ENCODE data around the gene WSB2. TPM values are rescaled to one million over a fixed set of nuclear protein-coding genes. Genes with fewer than 3 reads are reported as not detected.
A peak's percentile ranks its signal among the peaks of the same experiment; 100 is the strongest.

The WSB2 gene
- total RNA-seq, 6 experiments from 2014 or later, result 140 to 168 (median 149) TPM

DNA sequence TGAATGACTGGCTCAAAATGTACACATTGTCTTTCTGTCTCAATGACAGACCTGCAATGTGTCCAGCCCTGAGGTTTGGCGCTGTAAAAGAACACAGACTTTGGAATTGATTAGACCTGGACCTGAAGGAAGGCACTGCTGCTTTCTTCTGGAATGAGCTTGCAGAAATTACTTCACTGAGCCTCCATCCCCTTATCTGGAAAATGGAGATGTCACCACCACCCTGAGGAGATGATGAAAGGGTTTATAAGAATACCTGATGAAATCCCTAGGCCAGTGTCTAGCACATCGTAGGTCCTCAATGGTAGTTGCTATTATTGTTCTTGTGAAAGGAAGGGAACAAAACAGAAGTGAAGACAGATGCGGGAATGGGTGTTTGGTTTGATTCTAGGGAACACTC lies 9.7 kb upstream of the WSB2 start:
- Mint-ChIP-seq H3K36me3 (ENCODE audit: low read depth) (peaks cover 28% of the 10 kb centered on the region), H3K9me3 (no peaks in the 10 kb centered on the region), H3K27ac (no peak overlapping the region), H3K27me3 (ENCODE audit: insufficient read depth) (peaks cover under 1% of the 10 kb centered on the region; the same call in 1 of the 2 replicates), H3K4me3 (no peak overlapping the region), H3K4me1 (ENCODE audit: low read depth) (no peaks in the 10 kb centered on the region)
- TF ChIP-seq, protein P1, sequence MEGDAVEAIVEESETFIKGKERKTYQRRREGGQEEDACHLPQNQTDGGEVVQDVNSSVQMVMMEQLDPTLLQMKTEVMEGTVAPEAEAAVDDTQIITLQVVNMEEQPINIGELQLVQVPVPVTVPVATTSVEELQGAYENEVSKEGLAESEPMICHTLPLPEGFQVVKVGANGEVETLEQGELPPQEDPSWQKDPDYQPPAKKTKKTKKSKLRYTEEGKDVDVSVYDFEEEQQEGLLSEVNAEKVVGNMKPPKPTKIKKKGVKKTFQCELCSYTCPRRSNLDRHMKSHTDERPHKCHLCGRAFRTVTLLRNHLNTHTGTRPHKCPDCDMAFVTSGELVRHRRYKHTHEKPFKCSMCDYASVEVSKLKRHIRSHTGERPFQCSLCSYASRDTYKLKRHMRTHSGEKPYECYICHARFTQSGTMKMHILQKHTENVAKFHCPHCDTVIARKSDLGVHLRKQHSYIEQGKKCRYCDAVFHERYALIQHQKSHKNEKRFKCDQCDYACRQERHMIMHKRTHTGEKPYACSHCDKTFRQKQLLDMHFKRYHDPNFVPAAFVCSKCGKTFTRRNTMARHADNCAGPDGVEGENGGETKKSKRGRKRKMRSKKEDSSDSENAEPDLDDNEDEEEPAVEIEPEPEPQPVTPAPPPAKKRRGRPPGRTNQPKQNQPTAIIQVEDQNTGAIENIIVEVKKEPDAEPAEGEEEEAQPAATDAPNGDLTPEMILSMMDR (IDR thresholded peaks at IDR 0.05), result no peak
- DNase-seq, result no peak

DNA sequence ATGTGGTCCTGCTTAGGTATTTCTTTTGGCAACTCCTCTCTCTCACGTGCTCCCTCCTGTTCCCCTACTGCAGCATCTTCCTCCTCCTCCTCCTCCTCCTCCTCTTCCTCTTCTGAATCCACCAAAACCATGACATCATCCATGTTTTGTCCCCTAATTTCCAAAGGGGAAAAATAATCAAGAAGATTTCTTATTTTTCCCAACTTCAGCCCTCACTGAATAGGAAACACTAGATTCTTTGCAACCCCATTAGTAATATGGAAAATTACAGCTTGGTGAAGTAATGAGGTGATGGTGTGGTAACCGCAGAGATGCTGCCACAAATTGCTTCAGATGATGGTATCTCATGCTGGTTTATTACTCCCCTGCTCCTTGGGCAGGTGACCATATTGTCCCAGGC lies 7.5 kb upstream of the WSB2 start:
- TF ChIP-seq, protein P1 (IDR thresholded peaks at IDR 0.05), result no peak
- Mint-ChIP-seq H3K9me3 (no peaks in the 10 kb centered on the region), H3K4me1 (ENCODE audit: low read depth) (peaks cover 12% of the 10 kb centered on the region), H3K36me3 (ENCODE audit: low read depth) (peaks cover 28% of the 10 kb centered on the region), H3K27me3 (ENCODE audit: insufficient read depth) (peaks cover 1% of the 10 kb centered on the region; the same call in 1 of the 2 replicates), H3K4me3 (no peak overlapping the region), H3K27ac (no peak overlapping the region)
- DNase-seq, result no peak

DNA sequence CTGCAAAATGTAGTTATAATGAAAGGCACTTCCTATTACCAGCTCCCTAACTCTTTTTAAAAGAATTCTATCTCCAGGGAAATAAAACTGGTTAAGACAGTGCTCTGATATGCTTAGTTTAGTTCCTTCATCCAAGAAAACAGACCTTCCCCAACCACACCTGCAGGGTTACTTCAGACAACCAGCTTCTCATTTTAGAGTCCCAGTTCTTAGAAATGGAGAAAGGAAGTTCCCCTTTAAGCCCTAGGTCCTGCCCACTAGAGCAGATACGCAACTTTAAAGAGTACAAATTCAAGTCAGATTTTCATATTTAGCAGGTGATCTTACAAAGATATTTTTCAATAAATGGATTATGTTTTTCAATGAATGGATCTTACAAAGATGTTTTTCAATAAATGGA lies 4.4 kb upstream of the WSB2 start:
- no peak for DNase-seq
- no peak overlapping the region for H3K4me3 Mint-ChIP-seq
- H3K27ac Mint-ChIP-seq, result no peak overlapping the region
- H3K4me1 Mint-ChIP-seq (ENCODE audit: low read depth), result peaks cover 27% of the 10 kb centered on the region
- H3K36me3 Mint-ChIP-seq (ENCODE audit: low read depth), result peaks cover 18% of the 10 kb centered on the region
- TF ChIP-seq, protein P1 (IDR thresholded peaks at IDR 0.05), result no peak
- peaks cover 5% of the 10 kb centered on the region for H3K27me3 Mint-ChIP-seq (ENCODE audit: insufficient read depth)
- H3K9me3 Mint-ChIP-seq, result no peaks in the 10 kb centered on the region

DNA sequence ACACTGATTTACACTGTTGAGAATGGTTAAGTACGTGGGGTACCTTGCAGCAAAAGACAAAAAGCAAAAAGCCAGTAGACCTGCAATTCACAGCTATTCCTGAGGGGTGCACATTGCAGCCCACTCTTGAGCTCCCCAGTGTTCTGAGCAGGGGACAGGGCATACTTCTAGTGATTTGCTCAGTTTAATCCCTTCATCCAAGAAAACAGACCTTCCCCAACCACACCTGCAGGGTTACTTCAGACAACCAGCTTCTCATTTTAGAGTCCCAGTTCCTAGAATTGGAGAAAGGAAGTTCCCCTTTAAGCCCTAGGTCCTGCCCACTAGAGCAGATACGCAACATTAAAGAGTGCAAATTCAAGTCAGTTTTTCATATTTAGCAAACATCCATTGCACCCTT lies 3.6 kb upstream of the WSB2 start:
- no peak for DNase-seq
- H3K4me3 Mint-ChIP-seq, result no peak overlapping the region

DNA sequence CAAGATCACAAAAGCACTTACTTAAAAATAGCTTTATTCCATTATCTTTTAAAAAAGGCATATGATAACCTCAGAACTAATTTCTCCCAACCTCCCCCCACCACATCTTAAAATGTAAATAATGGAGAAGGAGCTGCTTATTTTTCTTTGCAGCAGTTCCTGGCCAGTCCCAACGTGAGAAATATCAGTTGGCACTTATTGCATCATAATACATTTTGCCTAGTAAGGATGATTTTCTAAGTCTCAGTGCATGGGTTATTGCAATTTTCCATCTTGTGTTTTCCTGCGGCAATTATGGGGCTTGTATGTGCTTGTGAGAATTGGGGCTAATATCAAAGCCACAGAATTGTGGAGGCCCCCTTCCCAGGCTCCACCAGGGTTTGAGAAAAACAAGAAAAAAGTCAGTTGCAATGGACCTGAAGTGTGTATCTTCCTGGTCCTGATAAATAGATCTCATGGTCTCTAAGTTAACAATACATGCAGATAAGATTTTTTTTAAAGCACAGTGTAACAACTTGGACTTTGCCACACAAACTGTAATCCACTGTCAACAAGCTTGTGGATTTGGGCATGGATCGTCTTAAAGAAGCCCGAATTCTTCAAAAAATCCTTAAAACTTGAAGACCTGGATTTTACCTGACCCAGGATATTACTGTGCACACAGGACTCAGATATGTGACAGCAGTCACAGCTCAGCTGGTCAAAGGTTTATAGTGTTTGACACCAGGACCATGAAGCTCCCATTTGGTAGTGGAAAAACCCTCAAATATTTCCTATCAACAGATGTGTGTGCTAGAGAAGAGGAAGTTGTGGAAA lies 2.8 kb upstream of the WSB2 start:
- H3K4me1 Mint-ChIP-seq (ENCODE audit: low read depth), result peaks cover 42% of the 10 kb centered on the region
- TF ChIP-seq, protein P1 (IDR thresholded peaks at IDR 0.05), result no peak
- peaks cover 10% of the 10 kb centered on the region for H3K27me3 Mint-ChIP-seq (ENCODE audit: insufficient read depth)
- no peaks in the 10 kb centered on the region for H3K9me3 Mint-ChIP-seq
- peaks cover 24% of the 10 kb centered on the region for H3K36me3 Mint-ChIP-seq (ENCODE audit: low read depth)
- peak overlapping the region; percentile 88 for H3K4me3 Mint-ChIP-seq
- no peak for DNase-seq
- H3K27ac Mint-ChIP-seq, result peak overlapping the region; percentile 90

More for the DNA sequence above, 3.6 kb upstream of the WSB2 start:
- TF ChIP-seq, protein P1 (IDR thresholded peaks at IDR 0.05), result peak; percentile 55
- H3K9me3 Mint-ChIP-seq, result no peaks in the 10 kb centered on the region
- H3K27me3 Mint-ChIP-seq (ENCODE audit: insufficient read depth), result peaks cover 10% of the 10 kb centered on the region
- peaks cover 33% of the 10 kb centered on the region for H3K4me1 Mint-ChIP-seq (ENCODE audit: low read depth)
- peak overlapping the region; percentile 90; the same call in 1 of the 2 replicates for H3K27ac Mint-ChIP-seq
- peaks cover 23% of the 10 kb centered on the region for H3K36me3 Mint-ChIP-seq (ENCODE audit: low read depth)
